Vagina (tissue), 2 donors: Measurements from ENCODE around the gene HNRNPM. TPM values are rescaled to one million over a fixed set of nuclear protein-coding genes. Genes with fewer than 3 reads are reported as not detected.
A peak's percentile ranks its signal among the peaks of the same experiment; 100 is the strongest.

Experiments
- DNase-seq, 2 donors: peaks; one replicate each; pipeline ENCODE4 v3.0.0-alpha.2; 2017; ENCODE audit errors: extremely low spot score in 2 of 2
- H3K27ac ChIP-seq: fragments of 200-600 bp; sonication (generic); one replicate; pipeline ENCODE4 v1.5.1; 2019
- H3K27me3 ChIP-seq: fragments of 200-600 bp; sonication (generic); one replicate; pipeline ENCODE4 v1.5.1; 2019
- H3K36me3 ChIP-seq, 2 donors: fragments of 200-600 bp; sonication (generic); one replicate each; pipeline ENCODE4 v1.5.1; 2017 to 2019
- H3K4me1 ChIP-seq: fragments of 200-600 bp; sonication (generic); one replicate; pipeline ENCODE4 v1.5.1; 2019
- H3K4me3 ChIP-seq, 2 donors: fragments of 200-600 bp; sonication (generic); 1 replicate in 1 of 2; 2 replicates in 1 of 2; pipeline ENCODE4 v1.5.1; 2016 to 2019
- H3K9me3 ChIP-seq: fragments of 200-600 bp; sonication (generic); one replicate; pipeline ENCODE4 v1.5.1; 2019
- CTCF ChIP-seq, 3 experiments: fragments of 450-650 bp in 2 of 3; fragments of 200-600 bp in 1 of 3; sonication (generic) in 1 of 3; IDR thresholded peaks; one replicate each; pipeline ENCODE4 v1.5.1; 2017 to 2019; ENCODE audit warnings: antibody characterized with exemption in 3 of 3, mild to moderate bottlenecking in 2 of 3, moderate library complexity in 2 of 3
- POLR2A ChIP-seq, 2 donors: fragments of 450-650 bp; IDR thresholded peaks; one replicate each; pipeline ENCODE4 v1.6.1; 2017; ENCODE audit warnings: antibody characterized with exemption in 2 of 2, mild to moderate bottlenecking in 2 of 2, moderate library complexity in 2 of 2
- POLR2AphosphoS5 ChIP-seq, 2 donors: sonication (generic); formaldehyde crosslinking; IDR thresholded peaks; one replicate each; pipeline ENCODE4 v1.9.0; 2017; ENCODE audit warnings: antibody characterized with exemption in 2 of 2, mild to moderate bottlenecking in 2 of 2, low read depth in 1 of 2; ENCODE audit not compliant: insufficient read depth in 1 of 2
- intact Hi-C: fragments of 100-400 bp; cut with DNase I; formaldehyde crosslinking; loops from one replicate; pipeline ENCODE4 v1.15.1; 2023
- total RNA-seq: library from RNA; depleted of rRNA; stranded (reverse); fragments of >200 nt; gene quantifications from one replicate; pipeline ENCODE4 v1.2.3, GENCODE V29; 2016

The HNRNPM gene
- total RNA-seq, 1 donor from 2014 or later, result 140 TPM

- intact Hi-C loops, result no loop called here
- no peak overlapping the region for H3K4me3 ChIP-seq
- peaks cover 75% of the 10 kb centered on the region for H3K4me1 ChIP-seq
- DNase-seq, result no peak
- H3K27me3 ChIP-seq, result no peaks in the 10 kb centered on the region
- H3K36me3 ChIP-seq, result peaks cover 0 to 20% of the 10 kb centered on the region in 2 donors
- H3K9me3 ChIP-seq, result no peaks in the 10 kb centered on the region
- TF ChIP-seq POLR2AphosphoS5 (IDR thresholded peaks at IDR 0.05; ENCODE audit: insufficient read depth in 1 of 2, low read depth in 1 of 2) (no peak), CTCF (IDR thresholded peaks at IDR 0.05) (no peak), POLR2A (IDR thresholded peaks at IDR 0.05) (no peak)
- H3K27ac ChIP-seq, result peak overlapping the region; percentile 26
Observed at GRCh38 chr19:8459095-8459494, 14.3 kb downstream of the HNRNPM start.

GRCh38 chr19:8459520-8460270 is 14.9 kb downstream of the HNRNPM start:
- intact Hi-C loops, result no loop called here
- H3K4me3 ChIP-seq, result no peak overlapping the region

GRCh38 chr19:8460516-8461298 is 15.9 kb downstream of the HNRNPM start:
- Histone ChIP-seq H3K9me3 (no peaks in the 10 kb centered on the region), H3K27ac (peak overlapping the region; percentile 26), H3K27me3 (no peaks in the 10 kb centered on the region), H3K4me1 (peaks cover 64% of the 10 kb centered on the region), H3K36me3 (peaks cover 1 to 36% of the 10 kb centered on the region in 2 donors), H3K4me3 (no peak overlapping the region)
- DNase-seq, result no peak
- intact Hi-C loops, result no loop called here
- TF ChIP-seq POLR2A (IDR thresholded peaks at IDR 0.05), result no peak
- no peak for TF ChIP-seq POLR2AphosphoS5 (IDR thresholded peaks at IDR 0.05; ENCODE audit: insufficient read depth in 1 of 2, low read depth in 1 of 2)
- no peak for TF ChIP-seq CTCF (IDR thresholded peaks at IDR 0.05)

More at GRCh38 chr19:8459520-8460270, 14.9 kb downstream of the HNRNPM start:
- Histone ChIP-seq H3K4me1 (peaks cover 69% of the 10 kb centered on the region), H3K27ac (peak overlapping the region; percentile 26), H3K36me3 (peaks cover 0 to 26% of the 10 kb centered on the region in 2 donors), H3K9me3 (no peaks in the 10 kb centered on the region), H3K27me3 (no peaks in the 10 kb centered on the region)
- no peak for TF ChIP-seq CTCF (IDR thresholded peaks at IDR 0.05)
- no peak for TF ChIP-seq POLR2A (IDR thresholded peaks at IDR 0.05)
- no peak for TF ChIP-seq POLR2AphosphoS5 (IDR thresholded peaks at IDR 0.05; ENCODE audit: insufficient read depth in 1 of 2, low read depth in 1 of 2)
- DNase-seq, result no peak

- DNase-seq, result no peak
- TF ChIP-seq POLR2A (IDR thresholded peaks at IDR 0.05) (no peak), CTCF (IDR thresholded peaks at IDR 0.05) (no peak), POLR2AphosphoS5 (IDR thresholded peaks at IDR 0.05; ENCODE audit: insufficient read depth in 1 of 2, low read depth in 1 of 2) (no peak)
- H3K27me3 ChIP-seq, result no peaks in the 10 kb centered on the region
- peaks cover 4 to 37% of the 10 kb centered on the region in 2 donors for H3K36me3 ChIP-seq
- intact Hi-C loops, result no loop called here
- H3K4me1 ChIP-seq, result peaks cover 58% of the 10 kb centered on the region
- no peak overlapping the region for H3K27ac ChIP-seq
- no peak overlapping the region for H3K4me3 ChIP-seq
- no peaks in the 10 kb centered on the region for H3K9me3 ChIP-seq
Observed at GRCh38 chr19:8461376-8461775, 16.6 kb downstream of the HNRNPM start.
